Activated CD4-positive, alpha-beta T cell treated with anti-CD3 and anti-CD28 coated beads, Interleukin-2, amount 50 U/mL, for 48 hours (primary cell): Measurements from ENCODE around the gene CD300LD.
"Not testable (repeated sequence)": the region's sequence is repeated elsewhere in the genome, so short reads cannot be mapped to it uniquely, and the experiment has no call there.

Source experiments
- DNase-seq, 2 experiments: peaks; one replicate each; pipeline ENCODE4 v3.0.0-alpha.2; 2020

CD300LD gene

GRCh38 chr17:74605361-74605760 is 13.3 kb upstream of the CD300LD start:
- DNase-seq, result no peak

DNA sequence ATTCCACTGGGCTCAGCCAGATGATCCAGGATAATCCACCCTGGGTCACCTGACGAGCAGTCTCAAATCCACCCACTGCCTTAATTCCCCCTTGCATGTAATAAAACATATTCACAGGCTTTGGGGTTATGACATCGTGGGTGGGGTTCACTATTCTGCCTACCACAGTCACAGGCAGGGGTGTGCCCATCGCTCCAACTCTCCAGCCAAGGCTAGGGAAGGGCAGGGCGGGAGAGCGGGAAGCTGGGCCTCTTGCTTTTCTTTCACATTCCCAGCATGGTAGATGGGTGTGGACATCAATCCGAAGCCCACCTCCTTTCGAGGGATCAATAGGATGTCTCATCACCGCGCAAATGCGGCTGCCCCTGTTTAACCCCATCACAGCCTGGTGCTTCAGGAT is 12.7 kb upstream of the CD300LD start:
- DNase-seq, result no peak

DNA sequence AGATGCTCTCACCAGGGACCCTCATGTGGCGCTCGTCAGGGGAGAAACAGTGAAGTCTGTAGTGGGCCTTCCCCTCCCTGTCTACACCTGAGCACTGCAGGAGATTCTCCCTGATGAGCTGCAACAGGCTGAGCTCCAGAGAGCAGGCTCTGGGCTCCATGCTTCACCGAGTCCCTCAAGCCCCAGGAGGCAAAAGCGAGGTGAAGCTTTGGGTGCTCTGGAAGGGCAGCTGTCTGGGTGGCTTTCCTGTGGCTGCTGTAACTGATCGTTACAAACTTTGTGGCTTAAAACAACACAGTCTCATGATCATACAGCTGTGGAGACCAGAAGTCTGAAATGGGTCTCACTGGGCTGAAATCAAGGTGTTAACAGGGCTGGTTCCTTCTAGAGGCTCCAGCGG is 12.1 kb upstream of the CD300LD start:
- DNase-seq, result no peak

DNA sequence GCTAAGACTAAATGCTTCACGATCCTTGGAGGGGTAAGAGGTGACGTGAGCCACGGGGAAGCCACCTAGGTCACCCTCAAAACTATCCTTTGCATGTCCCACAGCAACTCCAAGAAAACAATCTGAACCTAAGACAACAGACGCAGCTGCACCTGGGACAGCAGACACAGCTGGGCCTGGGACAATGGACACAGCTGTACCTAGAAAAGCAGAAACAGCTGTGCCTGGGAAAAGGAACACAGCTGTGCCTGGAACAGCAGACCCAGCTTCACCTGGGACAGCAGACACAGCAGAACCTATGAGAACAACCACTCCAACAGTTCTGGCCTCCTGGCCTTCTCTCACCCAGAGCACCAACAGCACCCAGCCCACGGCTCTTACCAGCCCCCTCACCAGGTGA is 11.7 kb upstream of the CD300LD start:
- no peak for DNase-seq

DNA sequence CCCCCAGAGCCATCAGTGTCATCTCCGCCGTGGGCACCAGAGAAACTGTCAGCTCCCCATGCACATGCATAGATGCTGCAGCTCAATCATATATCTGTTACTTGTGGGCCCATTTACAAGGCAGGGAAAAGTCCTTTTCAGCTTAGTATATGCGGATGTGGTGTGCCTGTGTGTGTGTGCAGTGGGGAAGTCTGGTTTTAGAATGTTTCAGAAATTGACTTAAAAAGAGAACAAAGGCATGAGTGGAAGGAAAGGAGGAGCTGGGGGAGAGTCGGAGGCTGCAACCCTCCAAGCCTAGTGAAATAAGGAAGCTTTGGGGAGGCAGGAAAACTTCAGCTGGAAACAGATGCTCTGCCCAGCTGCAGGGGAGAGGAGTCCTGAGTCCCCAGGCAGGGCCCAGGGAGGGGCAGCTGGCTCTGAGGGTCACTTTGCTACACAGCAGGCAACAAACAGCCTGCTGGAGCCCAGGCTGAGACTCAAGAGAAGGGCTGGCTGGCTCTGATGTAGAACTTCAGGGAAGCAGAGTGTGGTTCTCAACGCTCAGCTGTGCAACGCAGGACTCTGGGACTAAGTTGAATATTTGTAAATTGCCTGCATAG is 11.1 kb upstream of the CD300LD start:
- DNase-seq, result no peak

DNA sequence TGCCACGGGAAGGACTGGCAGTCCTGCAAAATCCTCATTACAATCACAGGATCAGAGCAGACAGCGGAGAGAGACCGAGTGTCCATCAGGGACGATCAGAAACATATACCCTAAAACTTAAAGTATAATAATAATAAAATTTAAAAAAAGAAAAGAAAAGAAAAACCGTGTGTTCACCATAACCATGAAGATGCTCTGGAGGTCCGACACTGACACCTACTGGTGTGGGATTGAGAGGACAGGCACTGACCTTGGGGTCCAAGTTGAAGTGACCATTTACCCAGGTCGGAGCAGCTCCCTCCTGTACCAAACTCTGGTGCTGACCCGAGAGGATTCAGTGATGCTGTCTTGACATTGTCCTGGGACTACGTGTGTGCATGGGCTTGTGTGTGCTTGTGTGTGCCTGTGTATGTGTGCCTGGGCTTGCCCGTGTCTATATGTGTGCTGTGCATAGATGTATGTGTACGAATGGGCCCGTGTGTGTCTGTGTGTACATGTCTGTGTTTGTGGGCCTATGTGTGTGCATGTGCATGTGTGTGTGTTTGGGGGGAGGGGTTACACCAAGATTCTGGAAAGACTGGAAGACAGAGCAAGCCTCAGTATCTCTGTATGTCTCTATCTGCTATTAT is 10.0 kb upstream of the CD300LD start:
- peak; percentile 37 to 41 for DNase-seq

- no peak for DNase-seq
These were observed 7.4 kb upstream of the CD300LD start for GRCh38 chr17:74599448-74599939.

- no peak for DNase-seq
These were observed 6.9 kb upstream of the CD300LD start for GRCh38 chr17:74599023-74599399.

GRCh38 chr17:74598346-74599022 is 6.4 kb upstream of the CD300LD start:
- DNase-seq, result no peak

GRCh38 chr17:74597069-74597790 is 5.1 kb upstream of the CD300LD start:
- DNase-seq, result no peak

DNA sequence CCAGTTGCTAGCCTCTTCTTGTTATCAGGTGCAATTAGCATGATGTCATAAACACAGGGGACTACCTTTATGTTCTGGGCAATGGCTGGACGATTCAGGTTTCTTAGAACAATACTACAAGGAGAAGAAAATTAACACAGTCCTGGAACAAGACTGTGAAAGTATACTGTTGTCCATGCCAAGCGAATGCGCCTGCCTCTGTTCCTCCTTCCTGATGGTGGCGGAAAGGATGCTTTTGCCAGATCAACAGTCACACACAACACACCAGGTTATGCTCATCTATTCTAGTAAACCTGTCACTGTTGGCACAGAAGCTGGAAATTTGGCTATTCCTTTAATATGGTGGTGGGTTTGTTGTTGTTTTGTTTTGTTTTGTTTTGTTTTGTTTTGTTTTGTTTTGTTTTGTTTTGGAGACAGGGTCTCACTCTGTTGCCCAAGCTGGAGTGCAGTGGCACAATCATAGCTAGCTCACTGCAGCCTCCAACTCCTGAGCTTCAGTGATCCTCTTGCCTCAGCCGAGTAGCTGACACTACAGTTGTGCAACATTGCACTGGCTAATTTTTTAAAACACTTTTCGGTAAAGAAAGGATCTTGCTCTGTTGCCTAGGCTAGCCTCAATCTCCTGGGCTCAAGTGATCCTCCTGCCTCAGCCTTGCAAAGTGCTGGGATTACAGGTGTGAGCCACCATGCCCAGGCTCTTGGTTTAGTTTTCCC is 3.1 kb upstream of the CD300LD start:
- DNase-seq, result no peak

GRCh38 chr17:74591503-74591902 is 580 bp downstream of the CD300LD start:
- no peak for DNase-seq

- no peak for DNase-seq
These were observed 6.4 kb downstream of the CD300LD start for GRCh38 chr17:74585711-74586110.

DNA sequence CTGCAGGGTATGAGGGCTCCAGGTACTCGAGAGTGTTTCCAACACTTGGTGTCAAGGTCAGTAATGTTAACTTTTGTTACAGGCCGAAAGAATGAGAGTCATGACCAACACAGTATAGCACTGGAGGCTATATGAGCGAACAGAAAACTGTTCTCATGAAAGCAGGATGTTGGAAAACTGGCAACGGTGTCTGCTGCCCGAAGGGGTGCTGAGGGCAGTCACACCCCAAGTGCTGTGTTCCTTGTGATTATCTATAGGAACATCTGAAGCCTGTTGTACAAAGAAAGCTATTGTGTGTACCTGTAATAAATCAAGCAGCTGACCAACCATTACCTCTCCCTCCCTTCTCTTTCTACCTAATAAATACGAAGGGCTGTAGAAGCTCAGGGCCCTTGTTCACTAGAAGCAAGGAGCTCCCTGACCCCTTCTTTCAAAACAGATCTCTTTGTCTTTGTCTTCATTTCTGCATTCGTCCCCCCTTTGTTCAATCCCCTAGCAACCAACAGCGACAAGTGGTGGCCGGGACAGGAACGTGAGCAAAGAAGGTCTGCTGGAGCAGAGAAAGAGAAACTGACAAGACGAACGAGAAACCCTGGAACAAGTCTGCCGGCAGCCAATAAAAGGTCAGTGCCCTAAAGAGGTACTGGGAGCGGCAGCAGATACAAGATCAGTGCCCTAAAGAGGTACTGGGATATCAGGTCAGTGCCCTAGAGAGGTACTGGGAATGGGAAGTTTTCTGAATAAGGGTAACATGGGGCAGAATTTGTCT is 7.6 kb downstream of the CD300LD start:
- DNase-seq, result no peak

GRCh38 chr17:74582633-74583032 is 9.4 kb downstream of the CD300LD start:
- DNase-seq, result no peak

DNA sequence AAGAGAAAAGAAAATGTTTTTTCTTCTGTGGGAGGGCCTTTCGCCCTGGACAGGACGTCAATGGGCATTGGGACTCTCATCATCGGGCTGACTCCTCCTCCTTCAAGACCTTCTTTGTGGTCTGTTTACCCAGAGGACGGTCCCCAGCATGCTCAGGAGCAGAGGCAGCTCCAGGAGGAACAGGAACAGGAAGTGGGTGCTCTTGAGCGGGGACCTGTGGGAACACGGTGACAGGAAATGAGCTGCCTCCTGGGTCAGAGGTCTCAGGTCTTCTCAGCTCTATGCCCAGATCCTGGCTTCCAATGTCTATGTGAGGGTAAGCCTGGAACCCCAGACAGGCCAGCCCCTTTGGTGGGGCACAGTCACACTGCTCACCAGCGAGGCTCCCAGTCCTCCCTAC is 12.2 kb downstream of the CD300LD start:
- DNase-seq, result no peak

DNA sequence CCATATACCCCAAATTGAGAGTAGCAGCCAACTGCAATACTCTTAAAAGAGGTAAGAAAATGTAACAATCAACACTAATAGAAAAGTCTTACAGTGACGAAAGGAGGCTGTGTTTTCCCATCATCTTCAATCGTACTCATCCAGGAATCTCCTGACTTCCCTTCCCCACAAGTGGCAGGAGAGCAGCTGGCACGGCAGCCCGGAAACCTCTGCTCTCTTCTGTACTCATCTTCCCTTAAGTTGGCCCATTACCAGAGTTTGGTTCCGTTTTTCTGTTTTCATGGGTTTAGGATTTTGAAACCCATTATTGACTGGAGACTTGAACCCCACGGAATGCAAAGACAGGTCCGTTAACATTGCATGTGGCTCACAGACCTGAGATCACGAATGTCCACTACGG is 13.1 kb downstream of the CD300LD start:
- no peak for DNase-seq

- no peak for DNase-seq
These were observed 17.5 kb downstream of the CD300LD start for GRCh38 chr17:74574489-74575142.

GRCh38 chr17:74573635-74574034 is 18.4 kb downstream of the CD300LD start:
- not testable (repeated sequence) for DNase-seq

DNA sequence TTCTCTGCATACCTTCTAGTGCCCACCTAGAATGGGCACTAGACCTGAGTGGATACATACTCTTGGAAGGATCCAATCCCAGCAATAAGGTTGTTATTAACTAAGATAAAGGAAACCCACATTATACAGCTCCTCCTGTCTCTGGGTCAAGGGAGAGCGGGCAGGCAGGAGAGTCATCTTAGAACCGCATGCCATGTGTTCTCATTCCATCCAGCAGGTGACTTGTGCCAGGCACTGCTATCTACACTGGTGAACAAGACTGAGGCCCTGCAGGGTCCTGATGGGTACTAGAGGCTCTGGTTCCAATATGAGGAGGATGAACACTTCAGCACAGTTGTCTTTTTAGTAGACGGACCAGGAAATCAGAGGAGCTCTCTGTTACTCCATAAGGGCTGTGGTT is 18.9 kb downstream of the CD300LD start:
- DNase-seq, result no peak

GRCh38 chr17:74571621-74572270 is 20.3 kb downstream of the CD300LD start:
- no peak for DNase-seq
